ENCODE results near the gene DOK6. TPM values are rescaled to one million over a fixed set of nuclear protein-coding genes. Genes with fewer than 3 reads are reported as not detected.

The DOK6 gene
- total RNA-seq, 1 donor from 2014 or later, result 8.9 TPM

DNA sequence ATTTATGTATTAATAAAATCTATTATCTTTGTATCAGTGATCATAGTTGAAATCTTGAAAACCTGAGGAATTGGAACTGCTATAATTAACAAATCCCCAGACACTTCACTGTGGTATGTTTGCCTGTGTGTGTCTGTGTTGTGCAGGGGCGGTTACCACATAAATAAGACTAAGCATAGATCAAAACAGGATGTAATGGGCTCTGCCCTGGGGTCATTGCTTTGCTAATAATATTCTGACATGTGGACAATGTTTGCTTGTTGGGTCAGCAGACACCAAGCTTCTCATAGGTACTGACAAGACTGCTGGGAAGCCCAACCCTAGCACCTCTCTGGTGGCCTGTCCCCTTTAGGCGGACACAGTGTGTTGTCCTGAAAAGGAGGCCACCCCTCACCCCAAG is 35.8 kb upstream of the DOK6 start:
- H3K4me1 Mint-ChIP-seq (ENCODE audit: low read depth), result no peaks in the 10 kb centered on the region
- no peak for DNase-seq (ENCODE audit: low spot score)
- peaks cover 2% of the 10 kb centered on the region for H3K36me3 Mint-ChIP-seq (ENCODE audit: low read depth)
- no peak for TF ChIP-seq CTCF (IDR thresholded peaks at IDR 0.05)
- H3K27ac Mint-ChIP-seq (ENCODE audit: unreplicated experiment), result no peak overlapping the region
- peaks cover 11% of the 10 kb centered on the region for H3K27me3 Mint-ChIP-seq (ENCODE audit: low read depth)
- peaks cover 3% of the 10 kb centered on the region for H3K9me3 Mint-ChIP-seq (ENCODE audit: low read depth)
- no peak overlapping the region for H3K4me3 Mint-ChIP-seq (ENCODE audit: unreplicated experiment)

GRCh38 chr18:69365658-69366057 is 35.0 kb upstream of the DOK6 start:
- H3K9me3 Mint-ChIP-seq (ENCODE audit: low read depth), result no peaks in the 10 kb centered on the region
- no peak overlapping the region for H3K4me3 Mint-ChIP-seq (ENCODE audit: unreplicated experiment)
- no peaks in the 10 kb centered on the region for H3K36me3 Mint-ChIP-seq (ENCODE audit: low read depth)
- no peak for TF ChIP-seq CTCF (IDR thresholded peaks at IDR 0.05)
- H3K27me3 Mint-ChIP-seq (ENCODE audit: low read depth), result peaks cover 12% of the 10 kb centered on the region
- no peak overlapping the region for H3K27ac Mint-ChIP-seq (ENCODE audit: unreplicated experiment)
- no peak for DNase-seq (ENCODE audit: low spot score)
- no peaks in the 10 kb centered on the region for H3K4me1 Mint-ChIP-seq (ENCODE audit: low read depth)

- Mint-ChIP-seq H3K27ac (ENCODE audit: unreplicated experiment) (no peak overlapping the region), H3K4me3 (ENCODE audit: unreplicated experiment) (no peak overlapping the region), H3K4me1 (ENCODE audit: low read depth) (no peaks in the 10 kb centered on the region), H3K27me3 (ENCODE audit: low read depth) (peaks cover 17% of the 10 kb centered on the region), H3K9me3 (ENCODE audit: low read depth) (peaks cover 1% of the 10 kb centered on the region), H3K36me3 (ENCODE audit: low read depth) (no peaks in the 10 kb centered on the region)
- DNase-seq (ENCODE audit: low spot score), result no peak
- TF ChIP-seq CTCF (IDR thresholded peaks at IDR 0.05), result no peak
Measured at GRCh38 chr18:69367104-69367503, 33.6 kb upstream of the DOK6 start.

DNA sequence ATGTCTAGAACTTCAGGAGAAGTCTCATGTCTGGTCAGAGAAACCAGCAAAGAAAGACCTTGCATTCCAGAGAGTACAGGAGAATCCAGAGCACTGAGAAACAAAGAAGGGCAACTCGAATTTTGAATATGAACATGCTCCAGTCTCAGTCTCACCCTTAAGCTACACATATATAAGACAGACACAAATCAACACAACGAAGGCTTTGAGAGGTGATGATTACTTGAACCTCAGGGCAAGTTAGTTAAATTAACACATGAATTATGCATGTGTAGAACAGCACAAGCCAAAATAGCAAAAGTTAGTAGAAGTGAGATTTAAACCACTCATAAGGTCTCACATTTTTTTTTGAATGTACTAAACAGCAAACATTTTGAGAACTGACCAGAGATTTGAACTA is 29.0 kb upstream of the DOK6 start:
- Mint-ChIP-seq H3K36me3 (ENCODE audit: low read depth) (no peaks in the 10 kb centered on the region), H3K27ac (ENCODE audit: unreplicated experiment) (no peak overlapping the region), H3K9me3 (ENCODE audit: low read depth) (peaks cover 2% of the 10 kb centered on the region), H3K4me3 (ENCODE audit: unreplicated experiment) (no peak overlapping the region), H3K4me1 (ENCODE audit: low read depth) (no peaks in the 10 kb centered on the region), H3K27me3 (ENCODE audit: low read depth) (peaks cover 13% of the 10 kb centered on the region)
- no peak for DNase-seq (ENCODE audit: low spot score)
- no peak for TF ChIP-seq CTCF (IDR thresholded peaks at IDR 0.05)

DNA sequence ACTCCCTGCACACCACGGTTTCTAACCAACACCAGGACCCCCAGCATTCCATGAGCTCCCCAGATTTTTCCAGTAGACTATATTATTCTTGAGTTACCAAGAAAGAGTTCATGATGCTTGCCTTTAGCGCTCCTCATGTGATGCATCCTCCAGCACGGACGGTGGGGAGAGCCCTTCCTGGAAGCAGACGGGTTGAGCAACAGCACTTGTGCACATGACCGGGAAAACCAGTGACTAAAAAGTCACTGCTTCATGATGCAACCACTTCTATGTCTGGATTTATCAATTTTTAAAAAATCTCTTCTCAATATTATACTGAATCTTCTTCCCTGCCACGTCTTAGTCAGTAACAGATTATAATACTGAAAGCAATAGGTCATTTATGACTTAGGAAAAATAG is 20.4 kb upstream of the DOK6 start:
- no peak overlapping the region for H3K4me3 Mint-ChIP-seq (ENCODE audit: unreplicated experiment)
- TF ChIP-seq CTCF (IDR thresholded peaks at IDR 0.05), result no peak
- no peak overlapping the region for H3K27ac Mint-ChIP-seq (ENCODE audit: unreplicated experiment)

More for the DNA sequence above, 20.4 kb upstream of the DOK6 start:
- Mint-ChIP-seq H3K36me3 (ENCODE audit: low read depth) (no peaks in the 10 kb centered on the region), H3K27me3 (ENCODE audit: low read depth) (peaks cover 13% of the 10 kb centered on the region), H3K9me3 (ENCODE audit: low read depth) (peaks cover 5% of the 10 kb centered on the region), H3K4me1 (ENCODE audit: low read depth) (no peaks in the 10 kb centered on the region)
- DNase-seq (ENCODE audit: low spot score), result no peak

All from chondrocyte (in vitro differentiated cells).